SK-N-MC (cell line): Measurements from ENCODE around the gene HBZ.

ENCODE experiments used
- FOXP2 ChIP-seq: optimal IDR thresholded peaks from 2 replicates; pipeline ENCODE3; 2011; ENCODE audit warnings: mild to moderate bottlenecking, moderate library complexity; ENCODE audit not compliant: insufficient read depth; ENCODE audit errors: extremely low read length, control extremely low read depth
- POLR2AphosphoS5 ChIP-seq: IDR thresholded peaks from 2 replicates; pipeline ENCODE4 v1.6.1; 2012; ENCODE audit warnings: mild to moderate bottlenecking, low read depth, low read length, borderline replicate concordance

DNA sequence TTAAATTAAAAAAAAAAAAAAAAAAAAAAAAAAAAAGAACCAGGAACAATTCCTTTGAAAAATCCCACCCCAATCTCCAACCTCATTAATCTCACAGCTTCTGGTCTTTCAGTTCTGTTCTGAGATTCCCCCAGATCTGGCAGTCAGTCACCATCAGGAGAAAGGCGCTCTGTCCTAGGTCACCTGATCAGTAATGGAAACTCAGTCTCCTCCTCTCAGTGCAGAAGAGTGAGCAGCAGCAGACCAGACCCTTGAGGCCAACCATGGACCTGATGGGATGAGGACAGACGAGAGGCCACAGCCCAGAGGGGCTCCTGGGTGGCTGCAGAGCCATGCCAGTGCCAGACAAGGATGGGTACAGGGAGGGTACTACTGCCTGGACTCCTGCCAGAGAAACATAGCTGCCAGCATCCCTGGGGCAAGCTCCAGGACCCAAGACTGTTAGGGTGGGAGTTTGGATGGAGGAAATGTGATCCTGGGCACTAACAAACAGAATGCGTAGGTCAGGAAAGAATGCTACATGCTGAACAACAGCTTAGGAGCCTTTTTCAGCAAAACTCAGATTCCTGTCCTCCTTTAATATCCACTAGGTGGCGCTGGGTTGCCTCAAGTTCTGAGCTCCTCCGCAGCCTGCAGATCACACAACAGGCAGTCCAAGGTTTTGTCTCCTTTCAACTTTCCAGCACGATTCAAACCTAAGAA is 45.7 kb upstream of the HBZ start:
- TF ChIP-seq POLR2AphosphoS5 (no peak), FOXP2 (no peak)
